Skin of body (tissue), 2 donors: ENCODE results near the gene OR6V1. TPM values are rescaled to one million over a fixed set of nuclear protein-coding genes. Genes with fewer than 3 reads are reported as not detected.
A peak's percentile ranks its signal among the peaks of the same experiment; 100 is the strongest.

Source experiments
- DNase-seq: peaks from one replicate; lab custom pipeline; 2025; lab: John Stamatoyannopoulos, UW
- total RNA-seq: library from RNA; depleted of rRNA; stranded (reverse); fragments of >200 nt; gene quantifications from one replicate; pipeline ENCODE4 v1.2.3, GENCODE V29; 2014

OR6V1 gene
- total RNA-seq, result not detected

GRCh38 chr7:143052041-143052440, at the start of gene OR6V1:
TSS of gene OR6V1 (plus strand) at chr7:143052341. CDS start at chr7:143052341, 0 bp downstream.
- no peak for DNase-seq

- DNase-seq, result no peak
These were observed 49.2 kb upstream of the OR6V1 start for GRCh38 chr7:143002898-143003297.

GRCh38 chr7:143003393-143004051, 48.6 kb upstream of the OR6V1 start:
- peak; percentile 5 for DNase-seq

- no peak for DNase-seq
These were observed 46.4 kb upstream of the OR6V1 start for GRCh38 chr7:143005632-143006260.

- peak; percentile 33 for DNase-seq
These were observed 43.9 kb upstream of the OR6V1 start for GRCh38 chr7:143008007-143008901.

- no peak for DNase-seq
These were observed 40.1 kb upstream of the OR6V1 start for GRCh38 chr7:143012001-143012400.

GRCh38 chr7:143012409-143012808, 39.7 kb upstream of the OR6V1 start:
- no peak for DNase-seq

GRCh38 chr7:143013473-143013872, 38.7 kb upstream of the OR6V1 start:
- DNase-seq, result no peak

- DNase-seq, result peak; percentile 33
These were observed 38.2 kb upstream of the OR6V1 start for GRCh38 chr7:143013893-143014292.

GRCh38 chr7:143015084-143015483, 37.1 kb upstream of the OR6V1 start:
- no peak for DNase-seq

- no peak for DNase-seq
These were observed 36.1 kb upstream of the OR6V1 start for GRCh38 chr7:143015926-143016490.

GRCh38 chr7:143016996-143017395, 35.1 kb upstream of the OR6V1 start:
- DNase-seq, result no peak

GRCh38 chr7:143018931-143019330, 33.2 kb upstream of the OR6V1 start:
- DNase-seq, result no peak

GRCh38 chr7:143023047-143023446, 29.1 kb upstream of the OR6V1 start:
- DNase-seq, result no peak

- no peak for DNase-seq
These were observed 26.8 kb upstream of the OR6V1 start for GRCh38 chr7:143025371-143025770.

- no peak for DNase-seq
These were observed 25.1 kb upstream of the OR6V1 start, which contains the start of gene OR9A2 for GRCh38 chr7:143027032-143027431. TSS of gene OR9A2 (minus strand) at chr7:143027132. CDS start at chr7:143027132, 0 bp downstream.

- no peak for DNase-seq
These were observed 24.5 kb upstream of the OR6V1 start for GRCh38 chr7:143027683-143028082.

GRCh38 chr7:143038635-143039034, 13.5 kb upstream of the OR6V1 start:
- no peak for DNase-seq

GRCh38 chr7:143040209-143040715, 11.9 kb upstream of the OR6V1 start:
- DNase-seq, result no peak

GRCh38 chr7:143041346-143041745, 10.8 kb upstream of the OR6V1 start:
- DNase-seq, result no peak

GRCh38 chr7:143042159-143042789, 9.9 kb upstream of the OR6V1 start:
- peak; percentile 15 for DNase-seq
